NCI-H446 treated with DMSO at 0.1 percent for 48 hours (cell line): Measurements from ENCODE around the gene C19orf81.

Experiments used
- DNase-seq: peaks from one replicate; lab custom pipeline; 2025; lab: John Stamatoyannopoulos, UW

C19orf81 gene

DNA sequence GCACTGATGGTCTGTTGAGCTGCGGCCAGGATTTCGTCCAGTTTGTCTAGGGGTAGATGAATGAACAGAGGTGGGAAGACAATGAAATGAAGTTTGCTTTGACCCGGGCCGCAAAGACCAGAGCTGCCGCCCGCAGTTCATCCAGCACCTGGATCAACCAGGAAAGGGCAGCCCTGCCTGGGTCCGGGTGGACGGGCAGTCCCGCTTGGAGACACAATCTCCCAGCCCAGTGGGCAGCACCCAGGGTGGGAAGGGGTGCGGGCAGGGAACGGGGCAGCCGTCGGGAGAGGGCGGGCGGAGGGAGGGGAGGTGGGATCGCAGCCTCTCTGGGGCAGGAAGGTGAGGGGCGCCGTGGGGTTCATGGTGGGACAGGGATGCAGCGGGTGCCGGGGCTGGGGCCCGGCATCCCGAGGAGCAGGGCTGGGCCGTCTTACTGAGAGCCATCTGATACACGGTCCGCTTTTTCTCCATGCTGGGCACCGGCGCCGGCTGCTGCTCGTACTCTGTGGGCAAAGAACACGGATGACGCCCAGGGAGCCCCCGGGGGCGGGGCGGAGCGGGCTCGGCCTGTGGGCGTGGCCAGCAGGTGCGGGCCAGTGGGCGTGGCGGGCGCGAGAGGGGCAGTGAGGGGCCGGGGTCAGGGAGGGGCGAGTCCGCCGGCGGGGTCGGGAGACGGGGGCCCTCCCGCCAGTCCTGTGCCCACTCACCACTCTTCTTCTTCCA is 37.2 kb downstream of the C19orf81 start:
- DNase-seq: no peak

DNA sequence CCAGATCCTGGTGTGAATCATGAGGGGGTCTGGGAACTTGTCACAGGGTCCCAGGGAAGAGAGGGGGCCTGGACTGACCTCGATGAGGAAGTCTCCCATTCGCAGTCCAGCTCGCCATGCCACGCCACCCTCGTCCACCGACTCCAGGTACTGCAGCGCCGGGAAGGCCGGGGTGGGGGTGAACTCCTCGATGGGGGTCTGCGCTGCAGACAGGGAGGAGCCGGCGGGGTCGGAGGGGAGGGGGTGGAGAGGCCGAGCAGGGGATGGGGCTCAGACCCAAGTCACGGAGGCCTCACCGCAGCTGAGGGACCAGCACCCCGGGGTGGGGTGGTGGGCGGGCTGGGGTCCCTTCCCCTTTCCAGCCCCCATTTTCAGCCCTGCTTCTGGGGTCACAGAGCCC is 39.5 kb downstream of the C19orf81 start:
- DNase-seq: no peak

GRCh38 chr19:50690439-50690838 is 41.2 kb downstream of the C19orf81 start:
- no peak for DNase-seq

DNA sequence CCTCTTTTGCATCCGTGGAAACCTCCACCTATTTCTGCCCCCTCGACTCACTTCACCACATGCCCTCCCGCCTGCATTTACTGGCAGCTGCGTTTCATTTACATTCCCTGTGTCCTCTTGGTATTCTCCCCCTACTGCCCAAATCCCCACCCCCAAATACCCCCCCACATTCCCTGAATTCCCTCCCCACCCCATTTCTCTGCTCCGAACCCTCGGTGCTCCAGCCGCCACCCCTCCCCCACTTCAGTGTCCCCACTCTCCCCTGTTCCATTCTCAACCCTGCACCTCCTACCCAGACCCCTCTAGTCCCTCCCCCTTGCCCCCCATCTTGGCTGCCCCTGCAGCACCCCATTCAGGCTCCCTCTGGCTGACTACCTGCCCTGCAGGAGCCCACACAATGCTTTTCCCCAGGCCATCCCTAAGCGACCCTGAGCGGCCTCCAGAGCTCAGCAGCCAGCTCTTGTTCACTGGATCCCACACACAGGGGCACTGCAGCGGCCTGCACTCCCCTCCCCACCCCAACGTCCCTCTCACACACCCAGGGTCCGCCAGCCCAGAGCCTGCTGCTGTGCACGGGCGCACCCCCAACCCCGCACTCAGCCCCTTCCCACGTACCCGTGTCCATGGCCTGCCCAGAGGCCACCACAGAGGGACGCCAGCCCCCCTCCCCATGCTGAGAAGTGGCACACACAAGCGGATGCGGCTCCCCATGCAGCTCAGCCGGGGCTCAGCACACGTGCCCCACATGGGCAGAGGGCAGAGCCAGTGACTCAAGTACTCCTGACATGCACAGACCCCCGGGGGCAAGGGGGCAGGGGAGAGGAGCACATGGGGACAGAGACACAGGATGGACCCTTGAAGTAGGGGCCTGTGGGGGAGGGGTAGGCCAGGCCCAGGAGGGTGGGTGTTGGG is 44.1 kb downstream of the C19orf81 start:
- no peak for DNase-seq

DNA sequence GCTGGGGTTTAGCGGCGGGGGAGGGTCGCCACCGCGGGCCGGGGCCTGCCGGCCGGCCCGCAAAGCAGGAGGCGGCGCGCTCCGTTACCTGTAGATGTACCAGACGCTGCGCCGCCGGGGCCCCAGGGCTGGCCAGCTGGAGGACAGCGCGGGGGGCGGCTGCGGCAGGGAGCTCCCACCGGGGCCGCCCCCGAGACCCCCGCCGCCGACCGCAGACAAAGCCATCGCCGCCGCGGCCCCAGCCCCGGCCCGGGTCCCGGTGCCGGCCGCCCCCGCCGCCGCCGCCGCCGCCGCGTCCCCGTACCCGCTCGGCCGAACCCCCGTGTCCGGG is 45.5 kb downstream of the C19orf81 start:
- DNase-seq: no peak

DNA sequence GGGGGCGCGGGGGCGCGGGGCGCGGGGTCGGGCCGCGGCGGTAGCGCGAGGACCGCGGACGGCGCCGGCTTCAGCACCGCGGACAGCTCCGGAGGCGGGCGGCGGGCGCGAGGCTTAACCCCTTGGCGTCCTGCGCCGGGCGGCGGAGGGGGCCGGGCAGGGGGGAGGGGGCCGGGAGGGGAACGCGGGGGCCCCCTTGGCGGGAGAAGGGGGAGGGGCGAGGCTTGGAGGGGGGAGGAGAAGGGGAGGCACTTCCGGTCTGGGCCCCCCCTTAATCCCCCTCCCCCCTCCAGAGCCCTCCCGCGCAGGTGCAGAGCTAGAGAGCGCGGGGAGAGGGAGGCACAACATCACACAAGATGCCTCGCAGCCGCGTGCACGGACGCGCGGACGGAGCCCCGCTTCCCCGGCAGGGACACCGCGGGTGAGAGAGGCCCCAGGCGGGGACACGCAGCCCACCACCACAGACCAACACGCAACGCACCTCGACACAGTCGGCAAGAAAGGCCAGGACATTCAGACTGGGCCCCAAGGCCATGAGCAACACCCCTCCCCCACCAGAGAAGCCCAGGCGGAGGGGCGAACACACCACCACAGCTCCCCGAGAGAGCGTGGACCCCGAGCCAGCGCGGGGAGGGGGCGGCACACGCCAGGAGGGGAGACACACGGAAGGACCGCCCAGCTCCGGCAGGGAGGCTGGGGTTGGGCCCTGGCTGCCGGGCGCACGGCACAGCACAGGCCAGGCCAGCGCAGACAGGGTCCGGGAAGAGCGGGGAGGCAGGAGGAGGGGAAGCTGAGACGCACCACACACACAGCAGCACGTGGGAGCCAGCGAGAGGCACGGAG is 46.2 kb downstream of the C19orf81 start:
- DNase-seq: no peak

DNA sequence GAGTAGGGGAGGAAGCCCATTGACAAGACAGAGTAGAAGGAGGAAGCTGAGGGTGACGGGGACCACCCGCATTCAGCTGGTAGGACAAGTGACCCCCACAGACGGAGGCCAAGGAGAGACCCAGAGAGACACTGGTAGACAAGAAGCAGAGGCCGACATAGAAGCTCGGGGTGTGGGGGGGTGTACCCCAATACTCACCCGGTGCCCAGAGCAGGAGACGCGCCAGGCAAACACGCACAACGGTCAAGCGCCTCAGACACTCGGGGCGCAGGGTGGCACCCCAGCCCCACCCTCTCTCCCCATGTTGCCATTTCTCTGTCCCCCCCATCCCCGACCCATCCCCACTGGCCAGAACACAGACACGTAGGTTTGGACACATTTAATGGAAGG is 46.8 kb downstream of the C19orf81 start:
- no peak for DNase-seq

DNA sequence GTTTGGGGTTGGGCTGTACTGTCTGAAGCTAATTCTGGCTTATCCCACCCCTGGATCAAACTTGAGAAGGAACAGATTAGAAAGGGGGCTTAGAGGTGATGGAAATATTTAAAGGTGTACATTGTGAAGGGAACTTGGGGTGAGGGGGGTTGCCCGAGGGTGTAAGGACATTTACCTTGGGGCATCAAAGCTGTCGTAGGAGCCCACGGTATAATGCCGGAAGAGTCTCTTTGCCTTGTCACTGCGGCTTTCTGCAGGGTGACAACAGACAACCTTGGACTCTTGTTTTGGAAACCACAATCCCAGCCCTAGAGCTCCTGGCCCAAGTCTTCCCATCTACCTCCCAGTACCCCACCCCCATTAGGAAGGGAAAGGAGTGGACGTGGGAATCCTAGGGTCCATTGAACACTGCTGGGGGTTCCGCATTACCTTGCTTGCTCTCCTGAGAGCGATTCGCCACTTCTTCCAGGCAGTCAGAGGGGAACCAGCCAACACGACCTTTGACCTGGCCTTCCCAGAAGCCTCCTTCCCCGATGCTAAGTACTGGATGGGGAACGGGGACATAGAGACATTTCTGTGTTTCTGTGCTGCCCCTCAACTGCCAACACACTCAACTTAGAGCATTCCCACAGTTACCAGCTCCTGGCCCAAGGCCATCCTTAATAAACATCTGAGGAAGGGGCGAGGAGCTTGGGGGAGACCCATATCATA is 48.3 kb downstream of the C19orf81 start:
- DNase-seq: no peak

DNA sequence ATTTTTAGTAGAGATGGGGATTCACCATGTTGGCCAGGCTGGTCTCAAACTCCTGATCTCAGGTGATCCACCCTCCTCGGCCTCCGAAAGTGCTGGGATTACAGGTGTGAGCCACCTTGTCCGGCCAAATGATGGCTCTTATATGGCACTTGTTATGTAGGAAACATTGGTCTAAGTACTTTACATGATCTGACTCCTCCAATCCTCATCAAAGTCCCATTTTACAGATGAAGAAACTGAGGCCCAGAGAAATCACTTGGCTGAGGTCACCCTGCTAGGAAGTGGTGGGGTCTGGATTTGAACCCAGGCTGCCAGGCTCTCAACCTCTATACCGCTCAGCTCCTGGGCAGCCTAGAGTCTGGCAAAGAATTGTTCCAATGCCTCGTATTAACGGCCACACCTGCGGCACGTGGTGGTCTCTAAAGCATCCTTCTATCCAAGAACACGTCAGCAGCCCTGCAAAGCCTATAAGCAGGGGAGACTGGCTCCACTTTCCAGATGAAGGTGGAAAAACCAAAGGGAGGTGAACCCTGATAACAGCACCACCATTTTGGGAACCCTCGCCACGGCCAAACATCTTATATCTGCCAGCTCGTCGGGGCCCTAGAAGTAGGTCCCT is 52.2 kb downstream of the C19orf81 start:
- DNase-seq: no peak

- DNase-seq: no peak
Measured at GRCh38 chr19:50702158-50702870, 53.1 kb downstream of the C19orf81 start.

- no peak for DNase-seq
Measured at GRCh38 chr19:50702871-50703829, 53.9 kb downstream of the C19orf81 start.

DNA sequence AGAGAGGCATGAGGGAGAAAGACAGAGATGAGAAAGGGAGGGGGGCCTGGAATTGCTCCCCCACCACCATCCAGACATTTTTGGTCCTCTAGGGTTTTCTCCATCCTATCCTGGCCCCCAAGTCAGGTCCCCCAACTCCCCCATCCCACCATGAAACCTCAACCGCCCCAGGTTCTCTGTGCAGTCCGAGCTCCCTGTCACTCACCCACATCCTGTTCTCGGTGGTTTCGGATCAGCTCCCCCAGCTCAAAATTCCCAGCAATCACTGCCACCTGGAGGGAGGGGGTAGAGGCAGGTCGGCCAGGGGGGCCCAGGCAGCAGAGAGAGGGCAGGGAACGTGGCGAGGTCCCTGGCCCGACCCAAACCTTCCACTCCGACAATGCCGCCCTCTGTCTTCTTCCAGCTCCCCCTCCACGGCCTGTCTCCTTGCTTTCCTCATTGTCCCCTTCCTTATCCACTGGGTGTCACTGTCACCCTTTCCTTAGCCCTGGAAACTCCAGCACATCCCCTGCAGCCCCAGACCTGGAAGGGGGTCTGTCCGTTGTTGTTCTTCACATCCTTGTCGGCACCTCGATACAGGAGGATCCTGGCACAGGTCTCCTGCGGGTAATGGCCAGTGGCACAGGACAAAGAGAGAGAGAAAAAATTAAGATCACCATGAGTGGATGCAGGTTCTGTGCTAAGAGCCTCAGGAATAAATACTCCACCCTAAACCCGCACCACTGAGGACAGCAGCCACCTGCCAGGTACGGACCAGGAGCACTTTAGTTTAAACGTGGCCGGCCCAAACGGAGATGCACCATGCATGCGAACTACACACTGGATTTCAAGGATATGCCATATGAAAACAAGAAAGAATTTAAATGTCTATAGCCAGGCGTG is 54.9 kb downstream of the C19orf81 start:
- no peak for DNase-seq

GRCh38 chr19:50705422-50706019 is 56.3 kb downstream of the C19orf81 start:
- no peak for DNase-seq

DNA sequence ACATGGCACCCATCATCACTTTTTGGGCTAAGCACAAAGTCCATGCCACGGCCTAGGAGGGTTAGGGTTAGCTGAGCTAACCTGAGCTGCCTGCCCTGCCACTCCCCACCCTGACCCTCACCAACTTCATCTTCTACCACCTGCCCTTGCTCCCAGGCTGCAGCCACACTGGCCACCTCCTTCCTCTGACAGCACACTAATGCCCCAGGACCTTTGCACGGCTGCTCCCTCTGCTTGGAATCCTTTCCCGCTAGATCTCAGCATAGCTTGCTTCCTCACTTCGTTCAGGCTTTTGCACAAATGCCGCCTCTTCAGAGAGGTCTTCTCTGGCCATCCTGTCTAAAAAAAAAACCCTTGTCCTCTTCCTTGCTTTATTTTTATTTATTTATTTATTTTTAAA is 57.1 kb downstream of the C19orf81 start:
- no peak for DNase-seq

DNA sequence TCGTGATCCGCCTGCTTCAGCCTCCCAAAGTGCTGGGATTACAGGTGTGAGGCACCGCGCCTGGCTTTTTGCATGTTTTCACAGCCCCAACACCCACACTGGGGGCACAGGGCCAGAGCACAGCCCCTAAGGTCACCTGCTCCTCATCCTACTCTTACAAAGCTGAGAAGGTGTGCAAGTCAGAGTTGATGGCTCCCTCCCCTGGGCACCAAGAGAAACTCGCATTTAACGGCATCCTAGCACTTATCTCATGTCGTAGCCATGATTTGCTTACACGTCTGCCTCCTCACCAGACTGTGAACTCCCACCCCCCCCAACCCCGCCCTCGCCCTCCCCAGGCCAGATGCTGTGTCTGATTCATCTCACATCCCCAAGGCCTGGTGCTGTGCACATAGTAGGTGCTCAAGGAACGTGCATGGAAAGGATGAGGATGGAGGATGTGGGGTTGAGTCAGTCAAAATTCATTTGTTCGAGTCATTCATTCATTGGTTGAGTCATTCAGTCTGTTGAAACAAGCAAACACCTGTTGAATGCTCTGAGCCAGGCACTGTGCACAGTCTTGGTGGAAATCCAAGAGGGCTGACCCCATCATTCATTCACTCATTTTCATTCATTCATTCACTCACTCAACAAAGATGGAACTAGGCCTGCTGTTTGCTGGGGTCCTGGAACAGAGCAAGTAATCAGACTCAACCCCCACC is 59.1 kb downstream of the C19orf81 start:
- DNase-seq: no peak
